Esophagus muscularis mucosa (tissue), 3 donors: ENCODE measurements around the gene CDC45.

Source experiments
- CTCF ChIP-seq, 3 experiments: fragments of 200-600 bp in 2 of 3; fragments of 450-650 bp in 1 of 3; sonication (generic) in 2 of 3; IDR thresholded peaks; one replicate each; pipeline ENCODE4 v1.5.1; 2017 to 2019; ENCODE audit warnings: antibody characterized with exemption in 3 of 3, mild to moderate bottlenecking in 2 of 3, moderate library complexity in 1 of 3
- POLR2A ChIP-seq: fragments of 450-650 bp; IDR thresholded peaks from one replicate; pipeline ENCODE4 v1.6.1; 2017; ENCODE audit warnings: antibody characterized with exemption, moderate library complexity, mild to moderate bottlenecking, low read depth

GRCh38 chr22:19451570-19451969 is 28.1 kb upstream of the CDC45 start:
- TF ChIP-seq CTCF (IDR thresholded peaks at IDR 0.05), result no peak
- no peak for TF ChIP-seq POLR2A
